H1 (cell line): Measurements from ENCODE around the gene HPD. TPM values are rescaled to one million over a fixed set of nuclear protein-coding genes. Genes with fewer than 3 reads are reported as not detected.

ENCODE experiments used
- CTCF ChIA-PET: fragments of 300-600 bp; sonication (Branson Sonifier 250); formaldehyde crosslinking; loops from one replicate; lab custom pipeline; 2021; ENCODE audit not compliant: partially characterized antibody; lab: Charles Lee
- POLR2A ChIA-PET: fragments of 300-600 bp; sonication (Branson Sonifier 250); formaldehyde crosslinking; loops from one replicate; lab custom pipeline; 2021; ENCODE audit warnings: inconsistent platforms; ENCODE audit not compliant: partially characterized antibody; lab: Charles Lee
- DNase-seq, 2 experiments: peaks; one replicate each; pipeline versions ENCODE4 v3.0.0 to v3.0.0-alpha.2; 2010 to 2022; ENCODE audit warnings: low spot score in 2 of 2, low read depth in 1 of 2, mixed read lengths in 1 of 2
- FAIRE-seq: peaks from 2 replicates; lab custom pipeline; 2011; peaks lifted over from hg19 to GRCh38; lab: Jason Lieb, UNC
- H2AFZ ChIP-seq: 2 replicates; pipeline ENCODE4 v1.8.1; 2012; ENCODE audit warnings: low read length, inconsistent platforms
- H2AK5ac ChIP-seq: 2 replicates; pipeline ENCODE4 v1.6.1; 2013; ENCODE audit warnings: low read depth, low read length
- H2BK120ac ChIP-seq: replicated peaks from 2 replicates; pipeline ENCODE3; 2013; ENCODE audit warnings: low read depth, low read length, inconsistent platforms
- H2BK12ac ChIP-seq: 2 replicates; pipeline ENCODE4 v1.6.1; 2013; ENCODE audit warnings: low read depth, low read length
- H2BK15ac ChIP-seq: 2 replicates; pipeline ENCODE4 v1.6.1; 2013; ENCODE audit warnings: low read length
- H2BK20ac ChIP-seq: 2 replicates; pipeline ENCODE4 v1.6.1; 2013; ENCODE audit warnings: low read length
- H2BK5ac ChIP-seq: 2 replicates; pipeline ENCODE4 v1.6.1; 2013; ENCODE audit warnings: low read depth, low read length
- H3K14ac ChIP-seq: 2 replicates; pipeline ENCODE4 v1.6.1; 2013; ENCODE audit warnings: inconsistent platforms; ENCODE audit not compliant: insufficient read length
- H3K18ac ChIP-seq: 2 replicates; pipeline ENCODE4 v1.6.1; 2013; ENCODE audit warnings: low read length; ENCODE audit errors: extremely low read depth
- H3K23ac ChIP-seq: 2 replicates; pipeline ENCODE4 v1.6.1; 2013; ENCODE audit warnings: inconsistent platforms; ENCODE audit not compliant: insufficient read length
- H3K23me2 ChIP-seq: 2 replicates; pipeline ENCODE4 v1.6.1; 2013; ENCODE audit warnings: low read depth, low read length
- H3K27ac ChIP-seq: 2 replicates; pipeline ENCODE4 v1.6.1; 2011; ENCODE audit warnings: low read depth, low read length, inconsistent platforms
- H3K27me3 ChIP-seq, 4 experiments: replicated peaks in 1 of 4; 1 replicate in 1 of 4; 2 replicates in 3 of 4; pipeline versions ENCODE4 v1.6.1 to v1.8.1; 2011 to 2013; ENCODE audit warnings: low read length in 3 of 4, mild to moderate bottlenecking in 3 of 4, inconsistent platforms in 2 of 4, mixed read lengths in 2 of 4, moderate library complexity in 1 of 4; ENCODE audit not compliant: control insufficient read depth in 3 of 4, insufficient read depth in 3 of 4; ENCODE audit errors: extremely low read depth in 1 of 4
- H3K36me3 ChIP-seq, 4 experiments: 2 replicates each; pipeline versions ENCODE4 v1.6.1 to v1.8.1; 2011 to 2013; ENCODE audit warnings: mild to moderate bottlenecking in 4 of 4, low read length in 3 of 4, moderate library complexity in 2 of 4, control low read depth in 1 of 4, inconsistent platforms in 1 of 4; ENCODE audit not compliant: insufficient read depth in 4 of 4, control insufficient read depth in 2 of 4
- H3K4ac ChIP-seq: replicated peaks from 2 replicates; pipeline ENCODE3; 2013; ENCODE audit warnings: low read length, low read depth, mixed read lengths, inconsistent platforms; ENCODE audit not compliant: insufficient read length
- H3K4me1 ChIP-seq, 4 experiments: replicated peaks in 1 of 4; 1 replicate in 1 of 4; 2 replicates in 3 of 4; pipeline versions ENCODE4 v1.6.1 to v1.8.1; 2011 to 2013; ENCODE audit warnings: low read length in 3 of 4, inconsistent platforms in 2 of 4, mixed read lengths in 1 of 4; ENCODE audit not compliant: insufficient read depth in 4 of 4, control insufficient read depth in 3 of 4
- H3K4me2 ChIP-seq, 2 experiments: 2 replicates each; pipeline versions ENCODE4 v1.6.1 to v1.8.1; 2011 to 2013; ENCODE audit warnings: low read depth in 2 of 2, low read length in 2 of 2, control low read depth in 1 of 2, inconsistent platforms in 1 of 2, mild to moderate bottlenecking in 1 of 2; ENCODE audit not compliant: insufficient read depth in 1 of 2
- H3K4me3 ChIP-seq, 4 experiments: fragments of 200-600, 300-600 bp in 1 of 4; sonication (generic), shearing (Covaris generic), sonication (Bioruptor Twin) in 1 of 4; 2 replicates each; pipeline versions ENCODE4 v1.5.1 to v1.8.1; 2011 to 2016; ENCODE audit warnings: low read length in 4 of 4, low read depth in 3 of 4, control low read depth in 2 of 4, inconsistent platforms in 2 of 4, mild to moderate bottlenecking in 2 of 4, mixed read lengths in 1 of 4, moderate library complexity in 1 of 4; ENCODE audit not compliant: insufficient read depth in 2 of 4; ENCODE audit errors: extremely low read depth in 1 of 4
- H3K56ac ChIP-seq: replicated peaks from 2 replicates; pipeline ENCODE3; 2013; ENCODE audit warnings: low read depth, mild to moderate bottlenecking, mixed read lengths, low read length, inconsistent platforms; ENCODE audit not compliant: insufficient read length
- H3K79me1 ChIP-seq: 2 replicates; pipeline ENCODE4 v1.6.1; 2013; ENCODE audit warnings: low read depth, low read length, control low read depth
- H3K79me2 ChIP-seq, 2 experiments: 2 replicates each; pipeline versions ENCODE4 v1.6.1 to v1.8.1; 2012 to 2013; ENCODE audit warnings: low read length in 2 of 2, mild to moderate bottlenecking in 2 of 2, inconsistent platforms in 1 of 2; ENCODE audit not compliant: insufficient read depth in 2 of 2, control insufficient read depth in 1 of 2
- H3K9ac ChIP-seq, 4 experiments: replicated peaks in 1 of 4; 1 replicate in 1 of 4; 2 replicates in 3 of 4; pipeline versions ENCODE4 v1.6.1 to v1.8.1; 2011 to 2013; ENCODE audit warnings: low read depth in 3 of 4, low read length in 3 of 4, control low read depth in 2 of 4, mild to moderate bottlenecking in 2 of 4, moderate library complexity in 2 of 4, inconsistent platforms in 1 of 4; ENCODE audit errors: extremely low read depth in 1 of 4
- H3K9me3 ChIP-seq, 2 experiments: 2 replicates each; pipeline versions ENCODE4 v1.6.1 to v1.8.1; 2012 to 2013; ENCODE audit warnings: mild to moderate bottlenecking in 2 of 2, moderate library complexity in 2 of 2, control low read depth in 1 of 2, inconsistent platforms in 1 of 2, low read depth in 1 of 2, low read length in 1 of 2, mixed read lengths in 1 of 2; ENCODE audit not compliant: insufficient read depth in 2 of 2
- H4K20me1 ChIP-seq, 2 experiments: replicated peaks in 1 of 2; 2 replicates each; pipeline versions ENCODE3 to v1.8.1; 2011 to 2013; ENCODE audit warnings: inconsistent platforms in 2 of 2, low read length in 2 of 2, mild to moderate bottlenecking in 1 of 2; ENCODE audit not compliant: insufficient read depth in 2 of 2, control insufficient read depth in 1 of 2
- H4K5ac ChIP-seq: 2 replicates; pipeline ENCODE4 v1.6.1; 2013; ENCODE audit warnings: low read length, low read depth, mixed read lengths, inconsistent platforms; ENCODE audit not compliant: insufficient read length
- H4K8ac ChIP-seq: 2 replicates; pipeline ENCODE4 v1.8.0; 2013; ENCODE audit warnings: mild to moderate bottlenecking, moderate library complexity, low read length, inconsistent platforms; ENCODE audit not compliant: insufficient read depth; ENCODE audit errors: extremely low read depth
- H4K91ac ChIP-seq: replicated peaks from 2 replicates; pipeline ENCODE3; 2013; ENCODE audit warnings: low read length, mixed read lengths, inconsistent platforms; ENCODE audit not compliant: insufficient read length
- ATF3 ChIP-seq: IDR thresholded peaks from 2 replicates; pipeline ENCODE4 v1.6.1; 2011; ENCODE audit warnings: low read depth, mild to moderate bottlenecking, low read length; ENCODE audit not compliant: insufficient read depth
- GABPA ChIP-seq: IDR thresholded peaks from 2 replicates; pipeline ENCODE4 v1.6.1; 2011; ENCODE audit warnings: mild to moderate bottlenecking, low read length, moderate library complexity, borderline replicate concordance; ENCODE audit not compliant: insufficient read depth
- MAX ChIP-seq: IDR thresholded peaks from 2 replicates; pipeline ENCODE4 v1.6.1; 2012; ENCODE audit warnings: inconsistent platforms
- SAP30 ChIP-seq: fragments of 300-600 bp; sonication (generic); IDR thresholded peaks from 2 replicates; pipeline ENCODE4 v1.7.1; 2012; ENCODE audit warnings: low read length, moderate library complexity, mild to moderate bottlenecking, inconsistent platforms; ENCODE audit not compliant: insufficient read depth, insufficient replicate concordance
- SP2 ChIP-seq: IDR thresholded peaks from 2 replicates; pipeline ENCODE4 v1.6.1; 2012; ENCODE audit warnings: mild to moderate bottlenecking, low read length, inconsistent platforms
- ZNF274 ChIP-seq: IDR thresholded peaks from 2 replicates; pipeline ENCODE4 v1.7.0; 2012; ENCODE audit warnings: low read length, borderline replicate concordance; ENCODE audit errors: extremely low read depth
- WGBS, 2 experiments: shearing (Covaris generic) in 1 of 2; methylation state at CpG; one replicate each; pipeline versions ENCODE4 v1.1.6 to v1.1.7; 2013 to 2015; ENCODE audit warnings: low lambda C conversion rate in 2 of 2, mixed read lengths in 2 of 2, inconsistent platforms in 1 of 2, low coverage in 1 of 2, missing lambda C conversion rate in 1 of 2; ENCODE audit not compliant: insufficient replicate concordance in 2 of 2, insufficient coverage in 1 of 2, insufficient read length in 1 of 2; ENCODE audit errors: extremely low coverage in 1 of 2, missing lambda C conversion rate in 1 of 2; 5-methylcytosine and 5-hydroxymethylcytosine counted together
- polyA plus RNA-seq, 7 experiments: library from polyadenylated mRNA; depleted of rRNA in 3 of 7; stranded (reverse) in 5 of 7; unstranded in 2 of 7; fragments of >200 nt in 5 of 7; fragments of 200-250 nt in 2 of 7; gene quantifications; 1 replicate in 5 of 7; 2 replicates in 1 of 7; 4 replicates in 1 of 7; pipeline versions ENCODE4 v1.2.1 to v1.2.3, GENCODE V29; 2011 to 2013; ENCODE audit warnings: missing spikeins in 2 of 7, mixed read lengths in 2 of 7
- total RNA-seq: library from RNA; stranded (reverse); fragmentation: NEBNext Ultra II Directional; extraction: Animal tissue kit (Norgen Biotek cat#: 25700); gene quantifications from 2 replicates; pipeline ENCODE4 v1.2.1, GENCODE V29; 2021

The HPD gene
- total and polyA plus RNA-seq, 2 of the 8 experiments (the other 6 are each of a cell fraction or from before 2014, with no cell fraction given) = 0.48 to 0.56 TPM

- Histone ChIP-seq H3K4me3 (no peak overlapping the region), H3K14ac (no peak overlapping the region), H2BK12ac (no peak overlapping the region), H2AK5ac (no peak overlapping the region), H3K4me1 (peaks cover 0 to 5% (median 0%) of the 10 kb centered on the region in 4 experiments; a peak in 3 of 7 replicates), H3K4ac (no peak overlapping the region), H3K56ac (no peak overlapping the region), H3K27me3 (no peaks in the 10 kb centered on the region), H4K5ac (no peak overlapping the region), H3K9ac (no peak overlapping the region), H2BK15ac (no peak overlapping the region), H3K4me2 (no peak overlapping the region; a peak in 1 of 4 replicates), H3K27ac (no peak overlapping the region), H2BK5ac (no peak overlapping the region), H3K23ac (no peak overlapping the region), H3K36me3 (no peaks in the 10 kb centered on the region), H3K23me2 (no peaks in the 10 kb centered on the region; the same call in 1 of the 2 replicates), H4K91ac (no peak overlapping the region), H3K79me1 (no peaks in the 10 kb centered on the region), H3K18ac (no peak overlapping the region), H3K9me3 (no peaks in the 10 kb centered on the region), H3K79me2 (no peaks in the 10 kb centered on the region), H2BK120ac (no peak overlapping the region), H4K8ac (no peak overlapping the region), H2BK20ac (no peak overlapping the region), H2AFZ (peak overlapping the region; percentile 37), H4K20me1 (no peaks in the 10 kb centered on the region)
- CTCF ChIA-PET = interaction anchor here (0.6 to 1.3 kb wide), 8 partner anchors 11 to 89 kb away, joined by 3 to 6 read pairs (median 4); partner anchors contain the start of gene HPD
- TF ChIP-seq ZNF274 (no peak), ATF3 (no peak), GABPA (no peak), SAP30 (no peak), MAX (no peak), SP2 (no peak)
- FAIRE-seq (no peak), DNase-seq (no peak)
- POLR2A ChIA-PET = interaction anchor here (0.6 to 1.7 kb wide), 5 partner anchors 14 to 87 kb away, joined by 3 to 5 read pairs (median 4); partner anchors contain the start of gene HPD
- 62% methylated on average over 4 of the region's 4 CpGs; no CpG with 5 or more reads in 1 of the 2 experiments for WGBS, 2 experiments
Measured at GRCh38 chr12:121883315-121883660, 24.6 kb upstream of the HPD start.
